ENCODE measurements around the gene AKTIP.
"Not testable (repeated sequence)": the region's sequence is repeated elsewhere in the genome, so short reads cannot be mapped to it uniquely, and the experiment has no call there.

Gene AKTIP

DNA sequence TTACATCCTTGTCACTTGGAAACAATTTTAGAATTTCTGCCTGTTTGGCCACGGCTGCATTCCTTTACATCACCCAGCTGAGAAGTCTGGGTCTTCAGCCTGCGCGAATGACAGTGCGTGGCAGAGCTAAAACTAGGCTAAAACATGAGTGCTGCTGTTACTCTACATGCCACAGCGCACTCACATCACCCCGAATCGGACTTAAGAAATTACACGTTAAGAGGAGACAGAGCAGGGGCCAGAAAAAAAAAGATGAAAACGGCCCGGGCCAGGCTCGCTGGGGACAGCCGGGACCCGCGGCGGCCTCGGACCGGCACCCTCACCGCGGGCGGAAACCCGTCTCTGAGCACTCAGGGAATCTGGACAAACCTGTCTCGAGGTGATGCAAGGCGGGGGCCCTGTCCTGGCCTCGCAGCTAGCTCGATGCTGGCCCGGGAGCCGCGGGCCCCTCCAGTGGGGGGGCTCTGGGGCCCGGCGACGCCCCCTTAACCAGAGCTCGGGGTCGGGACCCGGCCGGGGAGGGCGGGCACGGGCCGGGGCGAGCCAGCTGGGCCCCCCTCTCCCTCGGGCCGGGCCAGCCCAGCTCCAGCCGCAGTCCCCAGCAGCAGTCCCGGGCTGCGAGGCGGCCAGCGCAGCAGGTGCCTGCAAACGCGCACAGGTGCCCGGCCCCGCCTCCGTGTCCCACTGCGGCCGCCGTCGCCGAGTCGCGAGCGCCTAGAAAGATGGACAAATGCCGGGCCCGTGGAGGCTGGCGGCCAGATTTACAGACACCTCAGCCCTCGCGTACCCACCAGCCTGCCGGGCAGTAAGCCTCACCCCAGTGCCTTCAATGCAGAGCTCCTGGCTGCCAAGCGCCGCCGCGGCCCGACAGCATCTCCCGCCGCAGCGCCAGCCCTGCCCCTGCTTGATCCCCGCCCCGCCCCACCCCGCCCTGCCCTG, at the start of gene AKTIP:
AKTIP (minus strand) TSS at position 879 of the 939 bp plus-strand sequence. CDS start 2,950 bp downstream, outside the sequence.
- peaks cover 31% of the 10 kb centered on the region for H3K36me3 Mint-ChIP-seq (ENCODE audit: low read depth)
- no peaks in the 10 kb centered on the region for H3K27me3 Mint-ChIP-seq (ENCODE audit: low read depth)
- H3K27ac Mint-ChIP-seq, result peak within 1 kb of the TSS; percentile 91
- H3K9me3 Mint-ChIP-seq, result no peaks in the 10 kb centered on the region
- H3K4me3 Mint-ChIP-seq, result peak within 1 kb of the TSS; percentile 97
- peaks cover 46% of the 10 kb centered on the region for H3K4me1 Mint-ChIP-seq (ENCODE audit: low read depth)

DNA sequence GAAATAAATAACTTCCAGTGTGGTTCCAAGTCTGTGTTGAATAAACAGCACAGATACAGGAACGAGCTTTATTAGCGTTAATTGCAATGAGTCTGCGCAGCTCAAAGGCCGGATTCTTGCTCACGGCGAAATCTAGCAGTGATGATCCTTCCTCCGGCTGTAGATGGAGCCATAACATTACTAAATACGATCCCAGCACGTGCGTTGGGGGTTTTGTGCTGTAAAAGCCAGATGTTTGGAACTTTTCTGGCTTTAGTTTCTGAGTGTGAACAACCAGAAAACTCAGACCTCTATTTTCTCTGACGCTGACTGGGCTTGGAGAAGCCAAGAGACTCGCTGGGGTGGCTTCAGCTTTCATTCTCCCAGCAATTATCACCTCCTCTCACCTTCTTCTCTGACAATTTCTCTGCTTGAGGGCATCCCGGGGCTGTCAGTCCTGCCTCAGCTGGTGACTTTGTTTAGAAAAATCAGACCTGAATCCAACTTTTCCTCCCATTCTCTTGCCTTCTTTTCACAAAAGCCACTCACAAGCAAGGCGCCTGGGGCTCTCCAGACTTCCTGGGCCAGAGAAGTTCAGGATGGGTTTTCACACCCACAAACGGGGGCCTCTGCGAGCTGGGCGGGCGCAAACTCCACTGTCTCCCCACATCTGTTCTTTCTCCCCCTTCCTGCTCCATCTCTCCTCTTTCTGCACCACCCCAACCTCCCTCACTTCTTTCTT, 47.1 kb upstream of the AKTIP start:
- Mint-ChIP-seq H3K27me3 (ENCODE audit: low read depth) (peaks cover 46% of the 10 kb centered on the region), H3K4me3 (no peak overlapping the region), H3K36me3 (ENCODE audit: low read depth) (peaks cover 2% of the 10 kb centered on the region), H3K27ac (no peak overlapping the region), H3K9me3 (no peaks in the 10 kb centered on the region), H3K4me1 (ENCODE audit: low read depth) (peaks cover 26% of the 10 kb centered on the region)

DNA sequence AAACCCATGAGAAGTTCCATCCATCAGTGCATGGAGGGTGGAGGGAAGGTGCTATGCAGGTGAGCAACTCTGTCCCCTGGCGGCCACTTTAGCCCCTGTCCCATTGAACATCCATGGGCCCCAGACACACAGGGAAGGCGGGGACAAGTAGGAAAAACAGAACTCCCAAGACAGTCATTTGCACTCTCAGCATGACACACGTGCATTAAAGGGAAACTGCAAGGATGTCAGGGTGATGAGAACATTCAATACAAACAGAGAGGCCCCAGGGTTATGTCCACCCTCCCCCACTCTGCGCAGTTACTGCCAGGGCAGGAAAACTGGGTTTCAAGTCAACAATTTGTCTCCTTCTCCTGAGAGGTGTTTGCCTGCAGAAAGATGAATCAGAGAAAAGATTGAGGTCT, 44.0 kb upstream of the AKTIP start:
- H3K4me1 Mint-ChIP-seq (ENCODE audit: low read depth), result peaks cover 34% of the 10 kb centered on the region
- no peak overlapping the region for H3K27ac Mint-ChIP-seq
- no peak overlapping the region for H3K4me3 Mint-ChIP-seq
- peaks cover 49% of the 10 kb centered on the region for H3K27me3 Mint-ChIP-seq (ENCODE audit: low read depth)
- H3K36me3 Mint-ChIP-seq (ENCODE audit: low read depth), result peaks cover 2% of the 10 kb centered on the region
- H3K9me3 Mint-ChIP-seq, result no peaks in the 10 kb centered on the region

DNA sequence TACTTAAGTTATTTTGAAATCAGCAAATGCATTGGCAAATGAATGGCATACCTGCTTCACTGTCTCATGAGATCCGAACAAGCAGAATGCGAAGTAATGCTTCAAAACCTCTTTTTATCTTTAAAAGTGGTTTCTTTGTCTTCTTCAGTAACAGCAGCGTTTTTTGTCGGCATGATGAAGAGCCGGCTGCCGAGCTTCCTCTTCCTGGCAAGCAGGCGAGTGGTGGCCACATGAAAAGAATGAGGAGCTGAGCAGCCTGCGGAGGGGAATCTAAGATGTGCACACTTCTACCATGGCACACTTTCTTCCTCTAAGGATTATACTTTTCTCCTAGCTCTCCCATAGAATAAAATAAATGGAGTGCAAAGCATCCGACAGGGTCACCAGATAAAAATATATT, 42.4 kb upstream of the AKTIP start:
- H3K27ac Mint-ChIP-seq, result peak overlapping the region; percentile 4
- peaks cover 31% of the 10 kb centered on the region for H3K4me1 Mint-ChIP-seq (ENCODE audit: low read depth)
- peaks cover 48% of the 10 kb centered on the region for H3K27me3 Mint-ChIP-seq (ENCODE audit: low read depth)

DNA sequence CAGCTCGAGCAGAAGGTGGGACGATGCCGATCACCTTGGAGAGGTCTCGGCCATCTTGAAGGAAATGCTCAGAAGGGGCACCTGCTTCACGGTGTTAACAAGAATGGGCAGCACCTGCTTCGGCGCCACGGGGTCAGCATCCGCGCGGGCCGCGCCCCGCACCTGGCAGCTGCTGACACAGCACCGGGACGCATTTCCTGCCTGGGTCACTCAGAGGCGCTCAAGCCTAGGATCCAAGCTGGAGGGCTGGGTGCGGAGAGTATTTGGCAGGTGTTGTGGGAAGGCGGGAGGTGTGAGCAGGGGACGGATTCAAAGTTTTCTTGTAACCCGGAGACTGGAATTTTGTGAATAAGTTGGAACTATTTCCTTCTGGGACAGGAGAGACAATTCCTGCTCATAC, 39.3 kb upstream of the AKTIP start:
- Mint-ChIP-seq H3K4me1 (ENCODE audit: low read depth) (peaks cover 21% of the 10 kb centered on the region), H3K36me3 (ENCODE audit: low read depth) (peaks cover 2% of the 10 kb centered on the region), H3K9me3 (peaks cover 3% of the 10 kb centered on the region), H3K27me3 (ENCODE audit: low read depth) (peaks cover 28% of the 10 kb centered on the region), H3K4me3 (no peak overlapping the region), H3K27ac (no peak overlapping the region)

More for the DNA sequence above, 42.4 kb upstream of the AKTIP start:
- no peaks in the 10 kb centered on the region for H3K9me3 Mint-ChIP-seq
- H3K4me3 Mint-ChIP-seq, result peak overlapping the region; percentile 22
- H3K36me3 Mint-ChIP-seq (ENCODE audit: low read depth), result peaks cover 2% of the 10 kb centered on the region

DNA sequence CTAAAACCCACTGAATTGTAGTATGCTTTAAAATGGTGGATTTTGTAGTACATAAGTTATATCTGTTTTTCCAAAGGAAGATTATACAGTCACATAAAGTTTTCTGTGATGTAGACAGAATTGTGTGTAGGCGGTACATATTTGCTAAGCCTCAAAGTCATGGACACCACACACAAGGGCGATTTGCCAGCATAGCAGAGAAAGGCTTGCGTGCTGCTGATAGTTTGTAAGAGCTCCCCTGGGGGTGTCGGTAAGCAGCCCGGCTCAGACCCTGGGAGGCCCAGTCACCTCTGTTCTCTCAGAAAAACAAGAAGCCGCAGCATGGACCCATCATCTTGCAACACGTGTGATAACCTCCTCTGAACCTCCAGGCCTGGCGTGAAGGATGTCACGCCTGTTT, 38.3 kb upstream of the AKTIP start:
- Mint-ChIP-seq H3K9me3 (peaks cover 3% of the 10 kb centered on the region), H3K4me1 (ENCODE audit: low read depth) (peaks cover 14% of the 10 kb centered on the region), H3K4me3 (no peak overlapping the region), H3K36me3 (ENCODE audit: low read depth) (peaks cover 2% of the 10 kb centered on the region), H3K27ac (no peak overlapping the region), H3K27me3 (ENCODE audit: low read depth) (peaks cover 20% of the 10 kb centered on the region)

DNA sequence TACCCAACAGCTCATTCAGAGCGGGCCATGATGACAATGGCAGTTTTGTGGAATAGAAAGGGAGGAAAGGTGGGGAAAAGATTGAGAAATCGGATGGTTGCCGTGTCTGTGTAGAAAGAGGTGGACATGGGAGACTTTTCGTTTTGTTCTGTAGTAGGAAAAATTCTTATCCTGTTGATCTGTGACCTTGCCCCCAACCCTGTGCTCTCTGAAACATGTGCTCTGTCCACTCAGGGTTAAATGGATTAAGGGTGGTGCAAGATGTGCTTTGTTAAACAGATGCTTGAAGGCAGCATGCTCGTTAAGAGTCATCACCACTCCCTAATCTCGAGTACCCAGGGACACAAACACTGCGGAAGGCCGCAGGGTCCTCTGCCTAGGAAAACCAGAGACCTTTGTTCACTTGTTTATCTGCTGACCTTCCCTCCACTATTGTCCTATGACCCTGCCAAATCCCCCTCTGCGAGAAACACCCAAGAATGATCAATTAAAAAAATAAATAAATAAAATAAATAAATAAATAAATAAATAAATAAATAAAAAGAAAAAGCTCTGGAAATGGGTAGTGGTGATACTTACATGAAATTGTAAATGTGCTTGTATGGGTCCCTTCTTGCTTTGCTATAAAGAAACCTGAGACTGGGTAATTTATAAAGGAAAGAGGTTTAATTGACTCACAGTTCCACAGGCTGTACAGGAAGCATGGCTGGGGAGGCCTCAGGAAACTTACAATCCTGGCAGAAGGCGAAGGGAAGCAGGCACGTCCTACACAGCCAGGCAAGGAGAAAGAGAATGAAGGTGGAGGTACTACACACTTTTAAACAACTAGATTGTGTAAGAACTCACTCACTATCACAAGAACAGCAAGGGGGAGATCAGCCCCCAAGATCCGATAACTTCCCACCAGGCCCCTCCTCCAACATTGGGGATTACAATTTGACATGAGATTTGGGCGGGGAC, 37.0 kb upstream of the AKTIP start:
- H3K9me3 Mint-ChIP-seq; H3K36me3 Mint-ChIP-seq (ENCODE audit: low read depth); H3K4me3 Mint-ChIP-seq: not testable (repeated sequence)
- H3K4me1 Mint-ChIP-seq (ENCODE audit: low read depth), result peaks cover 12% of the 10 kb centered on the region
- H3K27ac Mint-ChIP-seq, result peak overlapping the region; percentile 15
- peaks cover 15% of the 10 kb centered on the region for H3K27me3 Mint-ChIP-seq (ENCODE audit: low read depth)

DNA sequence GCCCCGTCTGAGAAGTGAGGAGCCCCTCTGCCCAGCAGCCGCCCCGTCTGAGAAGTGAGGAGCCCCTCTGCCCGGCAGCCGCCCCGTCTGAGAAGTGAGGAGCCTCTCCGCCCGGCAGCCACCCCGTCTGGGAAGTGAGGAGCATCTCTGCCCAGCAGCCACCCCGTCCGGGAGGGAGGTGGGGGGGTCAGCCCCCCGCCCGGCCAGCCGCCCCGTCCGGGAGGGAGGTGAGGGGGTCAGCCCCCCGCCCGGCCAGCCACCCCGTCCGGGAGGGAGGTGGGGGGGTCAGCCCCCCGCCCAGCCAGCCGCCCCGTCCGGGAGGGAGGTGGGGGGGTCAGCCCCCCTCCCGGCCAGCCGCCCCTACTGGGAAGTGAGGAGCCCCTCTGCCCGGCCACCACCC, 36.3 kb upstream of the AKTIP start:
- peaks cover 15% of the 10 kb centered on the region for H3K27me3 Mint-ChIP-seq (ENCODE audit: low read depth)
- not testable (repeated sequence) for H3K4me3 Mint-ChIP-seq; H3K9me3 Mint-ChIP-seq; H3K36me3 Mint-ChIP-seq (ENCODE audit: low read depth); H3K27ac Mint-ChIP-seq
- H3K4me1 Mint-ChIP-seq (ENCODE audit: low read depth), result peaks cover 13% of the 10 kb centered on the region

DNA sequence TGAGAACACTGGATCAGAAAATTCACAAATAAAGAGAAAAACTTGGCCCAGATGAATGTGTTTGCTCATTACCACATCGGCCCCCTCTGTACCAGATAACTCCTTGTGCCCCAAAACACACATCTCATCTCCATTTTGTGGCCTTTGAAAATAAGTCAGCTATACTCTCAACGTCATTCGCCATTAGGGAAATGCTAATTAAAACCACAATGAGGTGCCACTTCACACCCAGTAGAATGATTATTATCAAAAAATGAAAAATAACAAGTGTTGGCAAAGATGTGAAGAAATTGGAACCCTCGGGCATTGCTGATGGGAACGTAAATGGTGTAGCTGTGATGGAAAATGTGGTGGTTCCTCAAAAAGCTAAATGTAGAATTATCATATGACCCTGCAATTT, 34.6 kb upstream of the AKTIP start:
- Mint-ChIP-seq H3K27ac (no peak overlapping the region), H3K4me3 (no peak overlapping the region), H3K9me3 (peaks cover 3% of the 10 kb centered on the region), H3K27me3 (ENCODE audit: low read depth) (peaks cover 14% of the 10 kb centered on the region), H3K36me3 (ENCODE audit: low read depth) (no peaks in the 10 kb centered on the region), H3K4me1 (ENCODE audit: low read depth) (peaks cover 22% of the 10 kb centered on the region)

DNA sequence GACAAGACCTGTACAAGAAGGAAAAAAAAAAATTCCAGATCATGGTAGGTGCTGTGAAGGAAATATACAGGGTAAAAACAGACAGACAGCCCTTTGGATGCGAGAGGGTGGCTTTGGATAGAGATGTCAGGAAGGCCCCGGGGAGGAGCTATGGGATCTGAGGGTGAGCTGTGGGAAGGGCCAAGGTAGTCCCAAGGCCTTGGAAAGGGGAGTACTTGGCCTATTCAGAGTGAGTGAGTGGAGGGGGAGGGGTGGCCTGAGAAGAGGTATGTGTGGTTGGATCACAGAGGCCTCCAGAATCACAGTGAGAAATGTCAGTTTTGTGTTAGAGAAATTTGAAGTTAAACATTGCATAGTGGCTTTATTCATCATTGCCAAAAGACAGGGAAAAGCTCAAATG, 31.2 kb upstream of the AKTIP start:
- H3K27me3 Mint-ChIP-seq (ENCODE audit: low read depth), result peaks cover 4% of the 10 kb centered on the region
- peak overlapping the region; percentile 73 for H3K27ac Mint-ChIP-seq
- peaks cover 3% of the 10 kb centered on the region for H3K9me3 Mint-ChIP-seq
- no peak overlapping the region for H3K4me3 Mint-ChIP-seq
- H3K4me1 Mint-ChIP-seq (ENCODE audit: low read depth), result peaks cover 25% of the 10 kb centered on the region
- no peaks in the 10 kb centered on the region for H3K36me3 Mint-ChIP-seq (ENCODE audit: low read depth)

DNA sequence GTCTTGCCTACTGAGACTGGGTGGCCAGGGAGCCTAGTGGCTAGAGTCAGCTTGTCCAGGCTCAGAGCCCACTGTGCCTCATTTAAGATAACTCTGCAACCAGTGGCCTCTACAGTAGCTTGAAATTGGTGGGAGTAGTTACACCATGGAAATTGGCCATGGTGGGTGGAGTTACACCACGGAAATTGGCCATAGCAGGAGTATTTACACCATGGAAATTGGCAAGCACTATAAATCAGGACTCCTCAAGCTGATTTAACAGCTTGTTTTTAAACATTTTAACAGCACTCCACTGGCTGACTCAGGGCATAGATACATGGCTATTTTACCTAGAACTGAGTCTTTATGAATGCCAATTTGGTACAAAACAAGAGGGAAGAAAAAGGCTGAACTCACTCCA, 27.7 kb upstream of the AKTIP start:
- Mint-ChIP-seq H3K27ac (no peak overlapping the region), H3K4me3 (no peak overlapping the region), H3K27me3 (ENCODE audit: low read depth) (peaks cover 4% of the 10 kb centered on the region), H3K4me1 (ENCODE audit: low read depth) (peaks cover 26% of the 10 kb centered on the region), H3K9me3 (no peaks in the 10 kb centered on the region), H3K36me3 (ENCODE audit: low read depth) (no peaks in the 10 kb centered on the region)

DNA sequence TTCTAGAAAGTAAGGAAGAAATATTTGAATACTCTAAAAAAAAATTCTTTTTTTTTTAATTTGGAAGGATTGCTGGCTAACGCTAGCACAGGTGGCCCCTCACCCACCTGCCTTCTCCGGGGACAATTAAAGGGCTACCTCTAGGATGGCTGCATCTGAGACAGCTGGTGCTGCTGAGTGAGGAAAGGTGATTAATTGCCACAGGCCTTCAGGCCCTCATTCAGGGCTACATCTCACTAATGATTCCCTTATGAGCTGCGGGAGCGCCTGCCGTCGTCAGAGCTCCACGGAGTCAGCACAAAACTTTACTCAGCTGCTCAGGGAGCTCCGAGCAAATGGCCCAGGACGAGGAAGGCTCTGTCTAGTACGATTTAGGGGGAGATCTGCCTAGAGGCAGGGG, 27.0 kb upstream of the AKTIP start:
- Mint-ChIP-seq H3K9me3 (no peaks in the 10 kb centered on the region), H3K4me1 (ENCODE audit: low read depth) (peaks cover 23% of the 10 kb centered on the region), H3K4me3 (no peak overlapping the region), H3K36me3 (ENCODE audit: low read depth) (no peaks in the 10 kb centered on the region), H3K27ac (no peak overlapping the region), H3K27me3 (ENCODE audit: low read depth) (peaks cover 4% of the 10 kb centered on the region)

DNA sequence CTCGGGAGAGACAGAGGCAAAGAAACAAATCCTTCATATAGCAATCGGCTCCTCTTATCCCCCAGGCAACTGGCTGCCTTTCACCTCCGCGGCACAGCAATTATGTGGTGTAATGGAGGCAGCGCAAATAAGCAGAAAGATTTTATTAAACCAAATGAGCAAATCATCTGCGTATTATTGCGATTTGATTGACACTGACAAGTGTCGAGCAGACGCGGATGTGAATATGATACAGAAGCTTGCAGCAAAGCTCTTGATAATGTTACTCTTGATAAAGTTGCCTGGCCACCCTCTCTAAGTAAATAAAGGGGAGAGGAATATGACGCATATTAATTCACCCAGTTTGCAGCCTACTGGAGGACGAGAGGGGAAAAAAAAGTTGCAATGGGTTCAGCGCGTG, 26.5 kb upstream of the AKTIP start:
- Mint-ChIP-seq H3K9me3 (no peaks in the 10 kb centered on the region), H3K27ac (no peak overlapping the region), H3K27me3 (ENCODE audit: low read depth) (peaks cover 4% of the 10 kb centered on the region), H3K4me1 (ENCODE audit: low read depth) (peaks cover 17% of the 10 kb centered on the region), H3K36me3 (ENCODE audit: low read depth) (no peaks in the 10 kb centered on the region), H3K4me3 (no peak overlapping the region)

DNA sequence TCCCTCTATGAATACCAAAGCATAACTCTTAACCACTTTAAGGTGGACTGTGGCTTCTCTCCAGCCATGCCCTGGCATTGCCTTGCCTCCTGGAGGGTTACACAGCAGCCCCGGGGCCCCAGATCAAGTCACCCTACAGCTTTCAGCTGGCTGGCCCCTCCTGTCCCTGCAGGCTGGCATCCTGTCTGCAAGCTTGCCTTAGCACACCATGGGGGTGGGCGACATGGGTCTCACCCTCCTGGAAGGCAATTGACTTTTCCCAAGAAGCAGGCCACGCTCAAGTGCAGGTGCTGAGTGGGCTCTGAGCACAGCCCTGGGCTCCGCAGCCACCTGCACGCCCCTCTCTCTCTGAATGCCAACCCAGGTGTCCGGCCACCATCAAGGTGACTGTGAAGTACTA, 25.8 kb upstream of the AKTIP start:
- Mint-ChIP-seq H3K27ac (no peak overlapping the region), H3K4me3 (no peak overlapping the region), H3K27me3 (ENCODE audit: low read depth) (no peaks in the 10 kb centered on the region), H3K4me1 (ENCODE audit: low read depth) (peaks cover 11% of the 10 kb centered on the region), H3K36me3 (ENCODE audit: low read depth) (no peaks in the 10 kb centered on the region), H3K9me3 (no peaks in the 10 kb centered on the region)

Measured in T-helper 1 cell treated with Interleukin-12 subunit alpha and Interleukin-12 subunit beta and Interleukin-4 antibody, amounts not matched to agents 30 μg/mL and 1 μg/mL, for 36 hours (primary cell).